Measurements from ENCODE around the gene CCDC6.

Gene CCDC6

DNA sequence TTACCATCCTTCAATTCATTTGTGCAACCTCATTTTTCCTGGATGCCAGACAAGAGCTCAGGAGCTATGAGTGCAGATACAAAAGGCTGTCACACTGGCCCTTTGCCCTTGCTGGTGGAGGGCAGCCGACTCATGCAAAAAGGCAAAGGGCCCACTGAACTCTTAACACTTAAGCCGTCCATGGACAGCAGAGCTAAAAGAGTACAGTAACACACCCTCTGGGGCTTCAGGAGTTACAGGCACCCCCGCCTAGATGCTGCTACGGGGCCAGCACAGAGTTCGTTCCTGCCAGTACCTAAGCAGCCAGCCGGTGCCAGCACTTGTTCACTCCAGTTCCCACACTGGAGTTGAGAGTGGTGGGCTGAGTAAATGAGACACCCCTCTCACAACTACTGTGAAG, 83.2 kb downstream of the CCDC6 start:
- H3K9me3 ChIP-seq (ENCODE audit: low read length) = no peaks in the 10 kb centered on the region
- H3K4me3 ChIP-seq (ENCODE audit: low read depth in 1 of 2, low read length in 2 of 2) = no peak overlapping the region
- H3K27ac ChIP-seq (ENCODE audit: low read depth, low read length) = no peak overlapping the region
- no peaks in the 10 kb centered on the region for H3K27me3 ChIP-seq (ENCODE audit: control insufficient read depth in 1 of 2, insufficient read depth in 2 of 2, low read length in 2 of 2)
- H3K36me3 ChIP-seq (ENCODE audit: insufficient read depth, low read length) = no peaks in the 10 kb centered on the region
- no peak overlapping the region for H3K9ac ChIP-seq (ENCODE audit: low read length)
- peaks cover 21% of the 10 kb centered on the region for H3K4me1 ChIP-seq (ENCODE audit: insufficient read depth, low read length)

DNA sequence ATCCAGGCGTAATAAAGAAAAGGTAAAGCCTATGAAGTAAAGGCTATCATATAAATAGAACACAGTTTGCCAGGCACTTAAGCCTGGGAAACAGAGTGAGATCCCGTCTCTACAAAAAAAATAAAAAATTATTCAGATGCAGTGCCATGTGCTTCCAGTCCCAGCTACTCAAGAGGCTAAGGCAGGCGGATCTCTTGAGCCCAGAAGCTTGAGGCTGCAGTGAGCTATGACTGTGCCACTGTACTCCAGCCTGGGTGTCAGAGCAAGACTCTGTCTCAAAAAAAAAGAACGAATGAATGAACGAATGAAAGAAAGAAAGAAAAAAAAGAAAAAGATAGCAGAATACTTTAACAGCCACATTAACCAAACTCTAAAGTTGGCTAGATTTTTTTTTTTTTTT, 85.9 kb downstream of the CCDC6 start:
- peaks cover 6% of the 10 kb centered on the region for H3K4me1 ChIP-seq (ENCODE audit: insufficient read depth, low read length)

DNA sequence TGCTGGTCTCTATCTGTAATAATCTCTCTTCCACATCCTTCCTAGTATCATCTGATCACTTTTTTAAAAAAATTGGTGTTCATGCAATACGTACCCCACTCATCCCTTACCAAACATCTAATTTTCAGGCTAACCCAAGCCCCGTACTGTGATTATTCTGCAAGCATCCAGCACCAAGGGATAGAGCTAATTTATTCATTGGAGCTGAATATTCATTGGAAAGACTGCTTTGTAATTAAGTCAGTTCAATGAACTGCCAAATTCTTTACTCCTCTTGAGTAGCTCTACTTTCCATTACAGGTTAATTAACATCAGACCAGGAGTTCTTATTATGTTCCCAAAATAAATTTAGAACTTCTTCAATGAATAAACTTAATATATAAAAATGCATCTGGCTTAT, 86.7 kb downstream of the CCDC6 start:
- no peak overlapping the region for H3K27ac ChIP-seq (ENCODE audit: low read depth, low read length)

More for the DNA sequence above, 85.9 kb downstream of the CCDC6 start:
- Histone ChIP-seq H3K27ac (ENCODE audit: low read depth, low read length) (no peak overlapping the region), H3K4me3 (ENCODE audit: low read depth in 1 of 2, low read length in 2 of 2) (no peak overlapping the region), H3K36me3 (ENCODE audit: insufficient read depth, low read length) (peaks cover 5% of the 10 kb centered on the region), H3K9ac (ENCODE audit: low read length) (no peak overlapping the region), H3K9me3 (ENCODE audit: low read length) (no peaks in the 10 kb centered on the region), H3K27me3 (ENCODE audit: control insufficient read depth in 1 of 2, insufficient read depth in 2 of 2, low read length in 2 of 2) (no peaks in the 10 kb centered on the region)

DNA sequence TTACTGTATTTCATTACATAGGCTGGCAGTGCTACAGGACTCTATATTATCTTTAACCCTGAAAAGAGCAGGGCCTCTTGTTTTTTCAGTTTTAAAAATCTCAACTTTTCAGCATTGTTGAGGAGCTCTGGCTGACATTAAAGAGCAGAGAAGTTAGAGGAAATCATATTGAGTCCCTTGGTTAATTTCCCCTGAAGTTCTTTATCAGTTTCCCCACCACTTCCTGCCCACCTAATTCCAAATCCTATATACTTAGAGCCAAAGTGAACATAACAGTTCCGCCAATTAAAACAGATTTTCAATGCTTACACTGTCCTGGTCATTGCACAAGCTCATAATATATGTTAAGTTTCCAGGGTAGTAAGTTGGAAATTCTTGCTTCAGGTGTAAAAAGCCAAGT, 87.1 kb downstream of the CCDC6 start:
- Histone ChIP-seq H3K27ac (ENCODE audit: low read depth, low read length) (no peak overlapping the region), H3K4me3 (ENCODE audit: low read depth in 1 of 2, low read length in 2 of 2) (no peak overlapping the region), H3K27me3 (ENCODE audit: control insufficient read depth in 1 of 2, insufficient read depth in 2 of 2, low read length in 2 of 2) (no peaks in the 10 kb centered on the region), H3K4me1 (ENCODE audit: insufficient read depth, low read length) (peaks cover 6% of the 10 kb centered on the region), H3K9ac (ENCODE audit: low read length) (no peak overlapping the region), H3K9me3 (ENCODE audit: low read length) (no peaks in the 10 kb centered on the region), H3K36me3 (ENCODE audit: insufficient read depth, low read length) (peaks cover 5% of the 10 kb centered on the region)

More for the DNA sequence above, 86.7 kb downstream of the CCDC6 start:
- Histone ChIP-seq H3K36me3 (ENCODE audit: insufficient read depth, low read length) (peaks cover 5% of the 10 kb centered on the region), H3K4me3 (ENCODE audit: low read depth in 1 of 2, low read length in 2 of 2) (no peak overlapping the region), H3K4me1 (ENCODE audit: insufficient read depth, low read length) (peaks cover 6% of the 10 kb centered on the region), H3K9ac (ENCODE audit: low read length) (no peak overlapping the region), H3K9me3 (ENCODE audit: low read length) (no peaks in the 10 kb centered on the region), H3K27me3 (ENCODE audit: control insufficient read depth in 1 of 2, insufficient read depth in 2 of 2, low read length in 2 of 2) (no peaks in the 10 kb centered on the region)

DNA sequence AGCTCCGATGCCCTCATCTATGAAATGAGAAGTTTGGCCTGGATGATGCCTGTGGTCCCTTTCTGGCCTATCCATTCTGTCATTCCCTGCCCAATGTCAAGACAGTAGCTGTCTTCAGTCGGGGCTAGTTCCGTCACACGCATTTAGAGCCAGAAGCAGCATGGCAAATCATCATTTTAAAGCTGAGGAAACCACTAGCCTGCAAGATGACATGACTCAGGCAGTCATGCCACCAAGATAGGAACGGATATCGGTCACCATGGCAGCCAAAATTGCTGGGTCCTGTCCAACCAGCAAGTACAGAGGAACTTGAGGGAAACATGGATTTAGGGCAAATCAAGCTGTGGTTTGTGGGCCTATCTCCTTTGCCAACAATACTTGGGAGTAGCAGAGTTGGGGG, 88.6 kb downstream of the CCDC6 start:
- H3K36me3 ChIP-seq (ENCODE audit: insufficient read depth, low read length) = peaks cover 5% of the 10 kb centered on the region
- H3K4me3 ChIP-seq (ENCODE audit: low read depth in 1 of 2, low read length in 2 of 2) = no peak overlapping the region
- H3K9me3 ChIP-seq (ENCODE audit: low read length) = no peaks in the 10 kb centered on the region
- H3K27ac ChIP-seq (ENCODE audit: low read depth, low read length) = no peak overlapping the region
- no peaks in the 10 kb centered on the region for H3K27me3 ChIP-seq (ENCODE audit: control insufficient read depth in 1 of 2, insufficient read depth in 2 of 2, low read length in 2 of 2)
- no peak overlapping the region for H3K9ac ChIP-seq (ENCODE audit: low read length)
- H3K4me1 ChIP-seq (ENCODE audit: insufficient read depth, low read length) = peaks cover 6% of the 10 kb centered on the region

DNA sequence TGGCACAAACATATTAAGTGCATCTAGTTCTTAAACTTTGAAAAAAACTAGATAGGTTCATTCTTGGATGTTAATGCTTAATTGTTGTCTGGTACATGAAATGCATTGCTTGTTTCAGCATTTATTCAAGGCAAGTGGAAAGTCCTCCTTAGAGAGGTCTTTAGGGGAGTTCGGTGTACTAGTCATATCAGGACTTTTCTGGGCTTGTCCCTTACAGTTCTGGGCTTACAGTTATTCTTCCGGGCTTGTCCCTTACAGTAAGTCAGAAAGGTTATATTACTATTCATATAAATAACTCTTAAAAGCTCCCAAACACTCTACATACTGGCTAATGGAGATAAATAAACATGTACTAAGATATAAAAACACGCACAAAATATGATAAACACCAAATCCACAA, 91.5 kb downstream of the CCDC6 start:
- Histone ChIP-seq H3K36me3 (ENCODE audit: insufficient read depth, low read length) (peaks cover 30% of the 10 kb centered on the region), H3K4me1 (ENCODE audit: insufficient read depth, low read length) (no peaks in the 10 kb centered on the region), H3K4me3 (ENCODE audit: low read depth in 1 of 2, low read length in 2 of 2) (no peak overlapping the region), H3K9ac (ENCODE audit: low read length) (no peak overlapping the region), H3K9me3 (ENCODE audit: low read length) (no peaks in the 10 kb centered on the region), H3K27ac (ENCODE audit: low read depth, low read length) (no peak overlapping the region), H3K27me3 (ENCODE audit: control insufficient read depth in 1 of 2, insufficient read depth in 2 of 2, low read length in 2 of 2) (no peaks in the 10 kb centered on the region)

DNA sequence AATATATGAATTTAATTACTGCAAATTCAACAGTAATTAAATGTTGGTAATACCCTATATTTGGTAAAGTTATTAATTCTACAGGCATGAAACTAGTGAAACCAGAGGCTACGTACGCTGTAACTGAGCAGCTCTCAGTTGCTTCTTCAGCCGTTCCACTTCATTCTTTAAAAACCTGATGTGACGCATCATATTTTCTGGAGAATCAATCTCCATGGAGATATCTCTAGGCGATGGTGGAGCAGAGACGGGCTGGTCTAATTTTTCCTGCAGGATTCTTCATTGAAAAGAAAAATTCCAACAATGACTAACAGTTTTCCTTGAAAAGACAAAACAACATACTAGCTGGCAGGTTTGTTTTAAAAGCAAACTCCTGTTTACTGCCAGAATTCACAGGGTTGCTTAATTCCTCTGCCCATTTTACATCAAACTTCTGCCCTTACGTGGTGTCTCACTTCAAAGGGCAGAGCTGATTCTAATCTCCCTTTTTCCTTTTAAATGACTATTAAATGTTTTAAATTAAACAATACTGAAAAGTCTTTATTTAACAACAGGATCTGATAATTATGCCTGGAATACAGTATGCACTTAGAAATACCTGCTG, 93.7 kb downstream of the CCDC6 start:
- H3K9me3 ChIP-seq (ENCODE audit: low read length) = no peaks in the 10 kb centered on the region
- H3K27ac ChIP-seq (ENCODE audit: low read depth, low read length) = no peak overlapping the region
- H3K27me3 ChIP-seq (ENCODE audit: control insufficient read depth in 1 of 2, insufficient read depth in 2 of 2, low read length in 2 of 2) = no peaks in the 10 kb centered on the region
- H3K9ac ChIP-seq (ENCODE audit: low read length) = no peak overlapping the region
- peaks cover 48% of the 10 kb centered on the region for H3K36me3 ChIP-seq (ENCODE audit: insufficient read depth, low read length)
- H3K4me3 ChIP-seq (ENCODE audit: low read depth in 1 of 2, low read length in 2 of 2) = no peak overlapping the region
- no peaks in the 10 kb centered on the region for H3K4me1 ChIP-seq (ENCODE audit: insufficient read depth, low read length)

DNA sequence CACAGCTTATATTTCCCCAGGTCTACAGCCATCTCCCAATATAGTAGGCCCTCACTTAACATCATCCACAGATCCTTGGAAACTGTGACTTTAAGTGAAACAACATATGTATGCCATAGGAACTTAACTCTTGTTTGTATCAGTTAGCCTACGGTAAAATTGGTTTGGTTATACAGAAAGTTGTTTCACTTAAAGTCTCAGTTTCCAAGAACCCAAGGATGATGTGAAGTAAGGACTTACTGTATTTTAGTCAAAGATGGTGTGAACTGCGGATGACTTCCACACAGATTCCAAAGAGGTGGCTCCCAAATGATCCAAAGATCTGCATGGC, 96.7 kb downstream of the CCDC6 start:
- no peak overlapping the region for H3K9ac ChIP-seq (ENCODE audit: low read length)
- peaks cover 72% of the 10 kb centered on the region for H3K36me3 ChIP-seq (ENCODE audit: insufficient read depth, low read length)
- no peak overlapping the region for H3K4me3 ChIP-seq (ENCODE audit: low read depth in 1 of 2, low read length in 2 of 2)
- H3K27me3 ChIP-seq (ENCODE audit: control insufficient read depth in 1 of 2, insufficient read depth in 2 of 2, low read length in 2 of 2) = no peaks in the 10 kb centered on the region
- no peaks in the 10 kb centered on the region for H3K4me1 ChIP-seq (ENCODE audit: insufficient read depth, low read length)
- H3K9me3 ChIP-seq (ENCODE audit: low read length) = no peaks in the 10 kb centered on the region
- H3K27ac ChIP-seq (ENCODE audit: low read depth, low read length) = no peak overlapping the region

DNA sequence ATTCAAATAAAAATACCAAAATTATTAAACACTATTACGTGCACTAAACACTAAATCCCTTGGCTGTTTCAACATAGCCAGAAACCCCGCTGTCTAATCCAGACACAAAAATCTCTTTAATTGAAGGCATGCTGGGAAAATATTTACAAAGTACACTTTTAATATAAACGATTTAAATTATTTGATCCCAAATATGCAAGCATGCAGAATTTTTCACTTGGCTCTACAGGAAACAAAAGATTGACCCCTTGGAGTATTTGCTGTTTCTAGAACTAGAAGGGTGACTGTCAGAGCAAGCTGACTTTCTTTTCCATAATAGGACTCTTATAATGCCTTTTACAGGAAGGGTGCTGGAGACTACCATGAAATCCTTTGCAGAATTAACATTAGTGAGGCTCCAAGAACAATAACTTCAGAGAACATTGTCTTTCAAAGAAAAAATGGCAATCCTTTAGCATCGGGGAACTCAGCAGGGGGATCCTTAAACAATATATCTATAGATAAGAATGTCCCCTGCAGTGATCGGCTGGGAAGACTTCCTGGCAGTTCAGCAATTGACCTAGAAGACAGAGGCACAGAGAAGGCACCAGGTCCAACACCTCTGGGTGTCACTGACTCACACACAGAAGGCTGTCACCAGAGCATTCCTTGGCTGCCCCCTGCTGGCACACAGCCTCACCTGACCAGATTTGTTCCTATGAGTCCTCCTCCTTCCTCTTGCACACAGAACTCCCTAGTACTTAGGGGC, 97.3 kb downstream of the CCDC6 start:
- H3K9ac ChIP-seq (ENCODE audit: low read length) = no peak overlapping the region
- H3K4me3 ChIP-seq (ENCODE audit: low read depth in 1 of 2, low read length in 2 of 2) = no peak overlapping the region
- peaks cover 77% of the 10 kb centered on the region for H3K36me3 ChIP-seq (ENCODE audit: insufficient read depth, low read length)
- no peaks in the 10 kb centered on the region for H3K4me1 ChIP-seq (ENCODE audit: insufficient read depth, low read length)
- H3K9me3 ChIP-seq (ENCODE audit: low read length) = no peaks in the 10 kb centered on the region
- no peaks in the 10 kb centered on the region for H3K27me3 ChIP-seq (ENCODE audit: control insufficient read depth in 1 of 2, insufficient read depth in 2 of 2, low read length in 2 of 2)
- no peak overlapping the region for H3K27ac ChIP-seq (ENCODE audit: low read depth, low read length)

DNA sequence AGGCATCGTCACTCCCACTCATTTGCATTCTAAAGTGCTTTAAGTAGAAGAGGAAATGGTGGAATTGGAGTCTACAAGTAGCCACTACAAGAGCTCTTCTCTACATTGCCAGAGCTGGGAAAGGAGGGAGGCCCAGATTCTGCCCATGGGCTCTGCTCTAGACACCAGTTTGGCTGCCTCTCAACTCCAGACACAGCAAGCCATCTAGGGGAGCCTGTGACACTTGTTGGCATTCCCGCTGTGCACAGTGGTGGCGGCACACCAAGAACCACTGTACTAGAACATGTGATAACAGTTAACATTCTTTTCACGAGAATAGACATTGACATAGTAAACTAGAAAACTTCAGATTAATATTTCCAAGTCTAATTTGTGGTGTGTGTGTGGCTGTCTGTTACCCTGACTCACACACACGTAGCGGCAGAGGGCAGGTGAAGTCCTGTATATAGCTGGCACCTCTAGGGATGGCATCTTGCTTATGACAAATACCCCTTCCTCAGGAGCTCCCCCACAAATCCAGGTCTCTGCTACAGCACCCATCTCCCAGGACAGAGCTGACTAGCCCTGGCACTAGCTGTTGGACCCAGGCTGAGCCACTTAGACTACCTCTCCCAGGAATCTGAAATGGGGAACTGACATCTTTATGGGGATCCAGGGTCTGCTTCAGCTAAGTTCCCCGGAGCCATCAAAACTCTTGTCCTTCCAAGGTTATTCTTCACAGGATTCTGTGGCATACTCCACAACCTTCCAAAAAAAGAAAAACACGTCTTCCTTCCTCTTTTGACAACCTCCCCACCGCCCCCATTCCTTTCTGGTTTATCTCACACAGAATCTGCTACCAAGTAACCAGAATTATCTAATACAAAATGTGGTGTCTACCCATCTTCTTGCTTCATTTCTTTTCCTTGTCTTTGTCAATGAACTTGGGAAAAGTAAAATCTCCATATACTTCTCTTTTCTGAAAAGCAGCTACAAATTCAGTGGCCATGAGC, 98.4 kb downstream of the CCDC6 start:
- Histone ChIP-seq H3K9me3 (ENCODE audit: low read length) (no peaks in the 10 kb centered on the region), H3K27ac (ENCODE audit: low read depth, low read length) (no peak overlapping the region), H3K36me3 (ENCODE audit: insufficient read depth, low read length) (peaks cover 86% of the 10 kb centered on the region)

DNA sequence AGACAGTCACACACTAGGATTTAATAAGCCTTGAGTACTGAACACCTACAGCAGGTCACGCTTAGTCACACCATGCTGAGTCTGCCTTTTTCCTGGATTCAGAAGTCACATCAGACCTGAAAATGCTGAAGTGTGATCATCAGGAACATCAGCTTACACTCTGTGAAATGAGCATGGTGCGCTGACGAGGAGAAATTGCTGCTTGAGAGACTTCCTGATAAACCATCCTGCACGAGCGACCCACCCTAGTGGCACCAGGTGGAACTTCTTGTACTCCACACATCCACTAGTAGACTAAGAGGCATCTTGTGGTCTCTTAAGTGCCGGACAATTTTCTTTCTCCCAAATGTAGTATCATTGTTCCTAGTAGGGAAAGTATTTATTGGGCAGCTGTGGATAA, 101.3 kb downstream of the CCDC6 start:
- Histone ChIP-seq H3K4me3 (ENCODE audit: low read depth in 1 of 2, low read length in 2 of 2) (no peak overlapping the region), H3K4me1 (ENCODE audit: insufficient read depth, low read length) (no peaks in the 10 kb centered on the region), H3K27me3 (ENCODE audit: control insufficient read depth in 1 of 2, insufficient read depth in 2 of 2, low read length in 2 of 2) (no peaks in the 10 kb centered on the region), H3K36me3 (ENCODE audit: insufficient read depth, low read length) (peaks cover 65% of the 10 kb centered on the region), H3K27ac (ENCODE audit: low read depth, low read length) (no peak overlapping the region), H3K9me3 (ENCODE audit: low read length) (no peaks in the 10 kb centered on the region), H3K9ac (ENCODE audit: low read length) (no peak overlapping the region)

More for the DNA sequence above, 98.4 kb downstream of the CCDC6 start:
- Histone ChIP-seq H3K27me3 (ENCODE audit: control insufficient read depth in 1 of 2, insufficient read depth in 2 of 2, low read length in 2 of 2) (no peaks in the 10 kb centered on the region), H3K4me1 (ENCODE audit: insufficient read depth, low read length) (no peaks in the 10 kb centered on the region), H3K9ac (ENCODE audit: low read length) (no peak overlapping the region), H3K4me3 (ENCODE audit: low read depth in 1 of 2, low read length in 2 of 2) (no peak overlapping the region)

All from muscle layer of colon (tissue), 2 donors.